ENCODE data around the gene SLC17A5. TPM values are rescaled to one million over a fixed set of nuclear protein-coding genes. Genes with fewer than 3 reads are reported as not detected.
"Not testable (repeated sequence)": the region's sequence is repeated elsewhere in the genome, so short reads cannot be mapped to it uniquely, and the experiment has no call there.

Gene SLC17A5
- total RNA-seq, 1 donor from 2014 or later = 31.5 TPM

GRCh38 chr6:73565767-73566485, 87.9 kb downstream of the SLC17A5 start:
- DNase-seq = peak; percentile 4

GRCh38 chr6:73564578-73565345, 89.0 kb downstream of the SLC17A5 start:
- DNase-seq = no peak

GRCh38 chr6:73562558-73562957, 91.2 kb downstream of the SLC17A5 start:
- no peak for DNase-seq

GRCh38 chr6:73560853-73561407, 92.9 kb downstream of the SLC17A5 start:
- no peak for DNase-seq

- no peak for DNase-seq
These were observed 93.5 kb downstream of the SLC17A5 start for GRCh38 chr6:73560182-73560732.

- not testable (repeated sequence) for DNase-seq
These were observed 94.4 kb downstream of the SLC17A5 start for GRCh38 chr6:73559399-73559794.

- no peak for DNase-seq
These were observed 95.0 kb downstream of the SLC17A5 start for GRCh38 chr6:73558624-73559398.

GRCh38 chr6:73556836-73557235, 97.0 kb downstream of the SLC17A5 start:
- DNase-seq = no peak

- not testable (repeated sequence) for DNase-seq
These were observed 98.3 kb downstream of the SLC17A5 start for GRCh38 chr6:73555380-73555949.

GRCh38 chr6:73551115-73551514, 102.7 kb downstream of the SLC17A5 start:
- not testable (repeated sequence) for DNase-seq

- no peak for DNase-seq
These were observed 105.0 kb downstream of the SLC17A5 start for GRCh38 chr6:73548458-73549446.

GRCh38 chr6:73547036-73547435, 106.8 kb downstream of the SLC17A5 start:
- no peak for DNase-seq

Other genes starting within 250 kb of the SLC17A5 start
- 4.1 and 8.7 TPM in 2 replicates for gene CGAS, start 201.7 kb downstream of the SLC17A5 start, total RNA-seq
- 28.8 and 30.0 TPM in 2 replicates for gene MTO1, start 192.3 kb downstream of the SLC17A5 start, total RNA-seq
- 21,419 and 26,919 TPM in 2 replicates for gene EEF1A1, start 133.0 kb downstream of the SLC17A5 start, total RNA-seq
- gene CD109, start 42.2 kb upstream of the SLC17A5 start, total RNA-seq = 25.2 and 36.3 TPM in 2 replicates